ENCODE measurements around the gene ZBTB20.

Gene ZBTB20

GRCh38 chr3:114872588-114872987 is 274.5 kb downstream of the ZBTB20 start:
- Histone ChIP-seq H3K79me2 (ENCODE audit: low read length) (no peaks in the 10 kb centered on the region), H3K4me3 (ENCODE audit: low read length) (no peak overlapping the region), H3K9ac (ENCODE audit: low read length) (no peak overlapping the region), H3K4me1 (ENCODE audit: low read length) (peaks cover 10% of the 10 kb centered on the region), H3K4me2 (ENCODE audit: low read length) (no peak overlapping the region), H3K9me3 (ENCODE audit: insufficient read depth, low read length) (no peaks in the 10 kb centered on the region), H3K27ac (ENCODE audit: low read length) (no peak overlapping the region), H4K20me1 (ENCODE audit: insufficient read depth, low read length) (no peaks in the 10 kb centered on the region), H3K27me3 (ENCODE audit: low read depth, low read length) (peaks cover 10% of the 10 kb centered on the region), H3K36me3 (replicated peaks; ENCODE audit: low read depth, low read length) (no peaks in the 10 kb centered on the region), H2AFZ (ENCODE audit: low read depth, low read length) (no peak overlapping the region)
- TF ChIP-seq EZH2phosphoT487 (IDR thresholded peaks at IDR 0.05; ENCODE audit: low read depth) (no peak), CTCF (IDR thresholded peaks at IDR 0.05; ENCODE audit: low read depth, low read length) (no peak)

GRCh38 chr3:114872050-114872449 is 275.0 kb downstream of the ZBTB20 start:
- Histone ChIP-seq H3K4me1 (ENCODE audit: low read length) (peaks cover 10% of the 10 kb centered on the region), H2AFZ (ENCODE audit: low read depth, low read length) (no peak overlapping the region), H3K36me3 (replicated peaks; ENCODE audit: low read depth, low read length) (no peaks in the 10 kb centered on the region), H3K27ac (ENCODE audit: low read length) (no peak overlapping the region), H3K4me2 (ENCODE audit: low read length) (no peak overlapping the region), H3K9ac (ENCODE audit: low read length) (no peak overlapping the region), H3K9me3 (ENCODE audit: insufficient read depth, low read length) (no peaks in the 10 kb centered on the region), H4K20me1 (ENCODE audit: insufficient read depth, low read length) (no peaks in the 10 kb centered on the region), H3K4me3 (ENCODE audit: low read length) (no peak overlapping the region), H3K79me2 (ENCODE audit: low read length) (no peaks in the 10 kb centered on the region), H3K27me3 (ENCODE audit: low read depth, low read length) (peaks cover 7% of the 10 kb centered on the region)
- TF ChIP-seq EZH2phosphoT487 (IDR thresholded peaks at IDR 0.05; ENCODE audit: low read depth): no peak
- no peak for TF ChIP-seq CTCF (IDR thresholded peaks at IDR 0.05; ENCODE audit: low read depth, low read length)

GRCh38 chr3:114867835-114868503 is 279.1 kb downstream of the ZBTB20 start:
- H3K4me1 ChIP-seq (ENCODE audit: low read length): peaks cover 28% of the 10 kb centered on the region
- no peaks in the 10 kb centered on the region for H4K20me1 ChIP-seq (ENCODE audit: insufficient read depth, low read length)
- H2AFZ ChIP-seq (ENCODE audit: low read depth, low read length): no peak overlapping the region
- TF ChIP-seq CTCF (IDR thresholded peaks at IDR 0.05; ENCODE audit: low read depth, low read length): no peak
- no peak for TF ChIP-seq EZH2phosphoT487 (IDR thresholded peaks at IDR 0.05; ENCODE audit: low read depth)
- no peak overlapping the region for H3K27ac ChIP-seq (ENCODE audit: low read length)
- H3K9ac ChIP-seq (ENCODE audit: low read length): no peak overlapping the region
- H3K79me2 ChIP-seq (ENCODE audit: low read length): no peaks in the 10 kb centered on the region
- no peak overlapping the region for H3K4me2 ChIP-seq (ENCODE audit: low read length)
- no peak overlapping the region for H3K4me3 ChIP-seq (ENCODE audit: low read length)
- no peaks in the 10 kb centered on the region for H3K36me3 ChIP-seq (replicated peaks; ENCODE audit: low read depth, low read length)
- no peaks in the 10 kb centered on the region for H3K9me3 ChIP-seq (ENCODE audit: insufficient read depth, low read length)
- no peaks in the 10 kb centered on the region for H3K27me3 ChIP-seq (ENCODE audit: low read depth, low read length)

- H3K4me1 ChIP-seq (ENCODE audit: low read length): peaks cover 28% of the 10 kb centered on the region
- TF ChIP-seq CTCF (IDR thresholded peaks at IDR 0.05; ENCODE audit: low read depth, low read length) (no peak), EZH2phosphoT487 (IDR thresholded peaks at IDR 0.05; ENCODE audit: low read depth) (no peak)
- H3K4me2 ChIP-seq (ENCODE audit: low read length): no peak overlapping the region
- H3K27me3 ChIP-seq (ENCODE audit: low read depth, low read length): no peaks in the 10 kb centered on the region
- no peaks in the 10 kb centered on the region for H4K20me1 ChIP-seq (ENCODE audit: insufficient read depth, low read length)
- H3K79me2 ChIP-seq (ENCODE audit: low read length): no peaks in the 10 kb centered on the region
- H3K27ac ChIP-seq (ENCODE audit: low read length): no peak overlapping the region
- H3K9ac ChIP-seq (ENCODE audit: low read length): no peak overlapping the region
- no peaks in the 10 kb centered on the region for H3K36me3 ChIP-seq (replicated peaks; ENCODE audit: low read depth, low read length)
- H3K4me3 ChIP-seq (ENCODE audit: low read length): no peak overlapping the region
- H3K9me3 ChIP-seq (ENCODE audit: insufficient read depth, low read length): no peaks in the 10 kb centered on the region
- no peak overlapping the region for H2AFZ ChIP-seq (ENCODE audit: low read depth, low read length)
Measured at GRCh38 chr3:114867359-114867758, 279.7 kb downstream of the ZBTB20 start.

All from OCI-LY3 (cell line).